ENCODE measurements around the gene IKZF1.

- TF ChIP-seq CTCF (conservative IDR thresholded peaks at IDR 0.05; ENCODE audit: low read depth, low read length) = no peak
- TF ChIP-seq EZH2 (IDR thresholded peaks at IDR 0.05; ENCODE audit: borderline replicate concordance, low read depth, low read length, poor library complexity, severe bottlenecking) = no peak
Observed at GRCh38 chr7:50396856-50397255, 92.3 kb downstream of the IKZF1 start.

Data from A673 (cell line).